ENCODE measurements around the gene PTS.
A peak's percentile ranks its signal among the peaks of the same experiment; 100 is the strongest.

Gene PTS

GRCh38 chr11:112277029-112277428, 50.8 kb downstream of the PTS start:
- Histone ChIP-seq H3K18ac (ENCODE audit: low read length) (no peak overlapping the region), H3K27ac (replicated peaks; ENCODE audit: low read length) (no peak overlapping the region), H3K9me3 (replicated peaks in 1 of 2; ENCODE audit: control insufficient read depth in 2 of 2, insufficient read depth in 1 of 2, low read depth in 1 of 2, low read length in 2 of 2) (no peaks in the 10 kb centered on the region), H3K27me3 (ENCODE audit: control insufficient read depth in 3 of 3, insufficient read depth in 3 of 3, low read depth in 1 of 3, low read length in 3 of 3) (no peaks in the 10 kb centered on the region), H2BK5ac (ENCODE audit: low read length) (no peak overlapping the region), H4K8ac (ENCODE audit: low read depth, low read length) (no peak overlapping the region), H3K9ac (ENCODE audit: low read depth, low read length, poor library complexity) (no peak overlapping the region), H2BK12ac (ENCODE audit: low read length) (no peak overlapping the region), H2BK120ac (ENCODE audit: low read depth, low read length) (no peak overlapping the region), H2AK5ac (ENCODE audit: low read depth, low read length) (no peak overlapping the region), H2AFZ (ENCODE audit: low read length) (no peak overlapping the region), H2BK15ac (ENCODE audit: low read length) (no peak overlapping the region), H3K4me3 (ENCODE audit: low read length in 2 of 2) (no peak overlapping the region), H4K91ac (ENCODE audit: low read depth, low read length, poor library complexity) (no peak overlapping the region), H3K79me1 (ENCODE audit: low read depth, low read length) (no peaks in the 10 kb centered on the region), H3K14ac (ENCODE audit: low read length) (no peak overlapping the region), H3K4ac (ENCODE audit: low read length) (no peak overlapping the region), H3K36me3 (replicated peaks in 1 of 2; ENCODE audit: control insufficient read depth in 2 of 2, insufficient read depth in 2 of 2, low read length in 2 of 2) (no peaks in the 10 kb centered on the region), H3K4me2 (ENCODE audit: insufficient read depth, low read length, poor library complexity, severe bottlenecking) (no peak overlapping the region), H3K4me1 (ENCODE audit: control insufficient read depth in 2 of 2, insufficient read depth in 1 of 2, low read depth in 1 of 2, low read length in 2 of 2) (peaks cover 0 to 3% of the 10 kb centered on the region in 2 donors), H3K23ac (ENCODE audit: low read depth, low read length, poor library complexity) (no peak overlapping the region)
- DNase-seq (ENCODE audit: low spot score): no peak
- no CpG with 5 or more reads among the region's 1 CpG for WGBS, 2 donors (ENCODE audit: extremely low coverage in 2 of 2, insufficient read length in 2 of 2, insufficient replicate concordance in 1 of 2)

- no peak overlapping the region for H2BK12ac ChIP-seq (ENCODE audit: low read length)
- no peak overlapping the region for H3K27ac ChIP-seq (replicated peaks; ENCODE audit: low read length)
- H2AFZ ChIP-seq (ENCODE audit: low read length): no peak overlapping the region
- H3K9ac ChIP-seq (ENCODE audit: low read depth, low read length, poor library complexity): no peak overlapping the region
- no peak overlapping the region for H4K91ac ChIP-seq (ENCODE audit: low read depth, low read length, poor library complexity)
- H3K27me3 ChIP-seq (ENCODE audit: control insufficient read depth in 3 of 3, insufficient read depth in 3 of 3, low read depth in 1 of 3, low read length in 3 of 3): no peaks in the 10 kb centered on the region
- H2BK120ac ChIP-seq (ENCODE audit: low read depth, low read length): no peak overlapping the region
- no peak overlapping the region for H3K14ac ChIP-seq (ENCODE audit: low read length)
- no peaks in the 10 kb centered on the region for H3K9me3 ChIP-seq (replicated peaks in 1 of 2; ENCODE audit: control insufficient read depth in 2 of 2, insufficient read depth in 1 of 2, low read depth in 1 of 2, low read length in 2 of 2)
- H2BK5ac ChIP-seq (ENCODE audit: low read length): no peak overlapping the region
- H4K8ac ChIP-seq (ENCODE audit: low read depth, low read length): no peak overlapping the region
- H3K4me2 ChIP-seq (ENCODE audit: insufficient read depth, low read length, poor library complexity, severe bottlenecking): no peak overlapping the region
- H3K4me3 ChIP-seq (ENCODE audit: low read length in 2 of 2): no peak overlapping the region
- no peak for DNase-seq (ENCODE audit: low spot score)
- peaks cover 0 to 3% of the 10 kb centered on the region in 2 donors for H3K4me1 ChIP-seq (ENCODE audit: control insufficient read depth in 2 of 2, insufficient read depth in 1 of 2, low read depth in 1 of 2, low read length in 2 of 2)
- H3K18ac ChIP-seq (ENCODE audit: low read length): no peak overlapping the region
- H2AK5ac ChIP-seq (ENCODE audit: low read depth, low read length): no peak overlapping the region
- no peak overlapping the region for H2BK15ac ChIP-seq (ENCODE audit: low read length)
- H3K79me1 ChIP-seq (ENCODE audit: low read depth, low read length): no peaks in the 10 kb centered on the region
- H3K4ac ChIP-seq (ENCODE audit: low read length): no peak overlapping the region
- H3K36me3 ChIP-seq (replicated peaks in 1 of 2; ENCODE audit: control insufficient read depth in 2 of 2, insufficient read depth in 2 of 2, low read length in 2 of 2): no peaks in the 10 kb centered on the region
- H3K23ac ChIP-seq (ENCODE audit: low read depth, low read length, poor library complexity): no peak overlapping the region
Measured at GRCh38 chr11:112277941-112278340, 51.7 kb downstream of the PTS start.

- Histone ChIP-seq H3K23ac (ENCODE audit: low read depth, low read length, poor library complexity) (no peak overlapping the region), H3K14ac (ENCODE audit: low read length) (no peak overlapping the region), H2AFZ (ENCODE audit: low read length) (peak overlapping the region; percentile 19), H2BK12ac (ENCODE audit: low read length) (no peak overlapping the region), H3K4ac (ENCODE audit: low read length) (no peak overlapping the region), H3K4me1 (ENCODE audit: control insufficient read depth in 2 of 2, insufficient read depth in 1 of 2, low read depth in 1 of 2, low read length in 2 of 2) (peaks cover 0 to 3% of the 10 kb centered on the region in 2 donors), H3K9ac (ENCODE audit: low read depth, low read length, poor library complexity) (no peak overlapping the region), H3K27ac (replicated peaks; ENCODE audit: low read length) (no peak overlapping the region), H3K36me3 (replicated peaks in 1 of 2; ENCODE audit: control insufficient read depth in 2 of 2, insufficient read depth in 2 of 2, low read length in 2 of 2) (no peaks in the 10 kb centered on the region), H3K9me3 (replicated peaks in 1 of 2; ENCODE audit: control insufficient read depth in 2 of 2, insufficient read depth in 1 of 2, low read depth in 1 of 2, low read length in 2 of 2) (no peaks in the 10 kb centered on the region), H3K18ac (ENCODE audit: low read length) (no peak overlapping the region), H2AK5ac (ENCODE audit: low read depth, low read length) (no peak overlapping the region), H3K4me2 (ENCODE audit: insufficient read depth, low read length, poor library complexity, severe bottlenecking) (no peak overlapping the region), H3K79me1 (ENCODE audit: low read depth, low read length) (no peaks in the 10 kb centered on the region), H2BK120ac (ENCODE audit: low read depth, low read length) (no peak overlapping the region), H4K91ac (ENCODE audit: low read depth, low read length, poor library complexity) (no peak overlapping the region), H3K4me3 (ENCODE audit: low read length in 2 of 2) (no peak overlapping the region), H4K8ac (ENCODE audit: low read depth, low read length) (no peak overlapping the region), H2BK15ac (ENCODE audit: low read length) (no peak overlapping the region), H2BK5ac (ENCODE audit: low read length) (no peak overlapping the region), H3K27me3 (ENCODE audit: control insufficient read depth in 3 of 3, insufficient read depth in 3 of 3, low read depth in 1 of 3, low read length in 3 of 3) (no peaks in the 10 kb centered on the region)
- WGBS, 2 donors (ENCODE audit: extremely low coverage in 2 of 2, insufficient read length in 2 of 2, insufficient replicate concordance in 1 of 2): no CpG with 5 or more reads among the region's 3 CpGs
- DNase-seq (ENCODE audit: low spot score): no peak
Measured at GRCh38 chr11:112278803-112279202, 52.6 kb downstream of the PTS start.

GRCh38 chr11:112279901-112280267, 53.7 kb downstream of the PTS start:
- Histone ChIP-seq H2BK5ac (ENCODE audit: low read length) (no peak overlapping the region), H2AFZ (ENCODE audit: low read length) (peak overlapping the region; percentile 90), H3K4me2 (ENCODE audit: insufficient read depth, low read length, poor library complexity, severe bottlenecking) (peak overlapping the region; percentile 52), H3K9ac (ENCODE audit: low read depth, low read length, poor library complexity) (no peak overlapping the region), H3K23ac (ENCODE audit: low read depth, low read length, poor library complexity) (no peak overlapping the region), H3K79me1 (ENCODE audit: low read depth, low read length) (no peaks in the 10 kb centered on the region), H3K18ac (ENCODE audit: low read length) (peak overlapping the region; percentile 24), H2BK15ac (ENCODE audit: low read length) (no peak overlapping the region), H3K4me3 (ENCODE audit: low read length in 2 of 2) (peak overlapping the region; percentile 9 to 18), H4K91ac (ENCODE audit: low read depth, low read length, poor library complexity) (no peak overlapping the region), H3K9me3 (replicated peaks in 1 of 2; ENCODE audit: control insufficient read depth in 2 of 2, insufficient read depth in 1 of 2, low read depth in 1 of 2, low read length in 2 of 2) (no peaks in the 10 kb centered on the region), H4K8ac (ENCODE audit: low read depth, low read length) (no peak overlapping the region), H3K27ac (replicated peaks; ENCODE audit: low read length) (no peak overlapping the region), H3K27me3 (ENCODE audit: control insufficient read depth in 3 of 3, insufficient read depth in 3 of 3, low read depth in 1 of 3, low read length in 3 of 3) (no peaks in the 10 kb centered on the region), H3K36me3 (replicated peaks in 1 of 2; ENCODE audit: control insufficient read depth in 2 of 2, insufficient read depth in 2 of 2, low read length in 2 of 2) (no peaks in the 10 kb centered on the region), H3K4me1 (ENCODE audit: control insufficient read depth in 2 of 2, insufficient read depth in 1 of 2, low read depth in 1 of 2, low read length in 2 of 2) (peaks cover 0 to 3% of the 10 kb centered on the region in 2 donors), H3K4ac (ENCODE audit: low read length) (no peak overlapping the region), H2BK12ac (ENCODE audit: low read length) (no peak overlapping the region), H2AK5ac (ENCODE audit: low read depth, low read length) (no peak overlapping the region), H3K14ac (ENCODE audit: low read length) (no peak overlapping the region), H2BK120ac (ENCODE audit: low read depth, low read length) (no peak overlapping the region)
- DNase-seq (ENCODE audit: low spot score): peak; percentile 54
- no CpG with 5 or more reads among the region's 15 CpGs for WGBS, 2 donors (ENCODE audit: extremely low coverage in 2 of 2, insufficient read length in 2 of 2, insufficient replicate concordance in 1 of 2)

Data from neuronal stem cell (in vitro differentiated cells).